ENCODE measurements around the gene PDE11A. TPM values are rescaled to one million over a fixed set of nuclear protein-coding genes. Genes with fewer than 3 reads are reported as not detected.

Gene PDE11A
- total RNA-seq, 4 donors from 2014 or later: 0.82 to 16.2 (median 4.3) TPM

GRCh38 chr2:177830881-177831386 lies 241.6 kb downstream of the PDE11A start:
- no peak for ATAC-seq
- Histone ChIP-seq H3K27ac (no peak overlapping the region), H3K4me1 (no peaks in the 10 kb centered on the region), H3K9me3 (no peaks in the 10 kb centered on the region), H3K27me3 (no peaks in the 10 kb centered on the region), H3K36me3 (no peaks in the 10 kb centered on the region), H3K4me3 (no peak overlapping the region)
- intact Hi-C loops (cut with DNase I; ENCODE audit: low total_unique reads) (loop anchor here (1.0 kb wide), 1 partner anchor 34 kb away; no protein-coding TSS in a partner anchor), in situ Hi-C loops (cut with MboI; ENCODE audit: low sequenced_read_pairs in 4 of 4) (no loop called here)
- no peak for TF ChIP-seq POLR2A (IDR thresholded peaks at IDR 0.05)
- no peak for DNase-seq

GRCh38 chr2:177828557-177828956 lies 244.0 kb downstream of the PDE11A start:
- TF ChIP-seq CTCF (IDR thresholded peaks at IDR 0.05 in 4 of 5, conservative IDR thresholded peaks at IDR 0.05 in 1 of 5): no peak
- TF ChIP-seq POLR2A (IDR thresholded peaks at IDR 0.05): no peak
- Histone ChIP-seq H3K27ac (no peak overlapping the region), H3K4me3 (no peak overlapping the region), H3K27me3 (no peaks in the 10 kb centered on the region), H3K9me3 (no peaks in the 10 kb centered on the region), H3K4me1 (no peaks in the 10 kb centered on the region), H3K36me3 (no peaks in the 10 kb centered on the region)
- intact Hi-C loops (cut with DNase I; ENCODE audit: low total_unique reads): no loop called here
- DNase-seq (no peak), ATAC-seq (no peak)
- in situ Hi-C loops (cut with MboI; ENCODE audit: low sequenced_read_pairs in 4 of 4): no loop called here

- intact Hi-C loops (cut with DNase I; ENCODE audit: low total_unique reads): no loop called here
- in situ Hi-C loops (cut with MboI; ENCODE audit: low sequenced_read_pairs in 4 of 4): no loop called here
- Histone ChIP-seq H3K4me1 (no peaks in the 10 kb centered on the region), H3K27ac (no peak overlapping the region), H3K9me3 (no peaks in the 10 kb centered on the region), H3K27me3 (no peaks in the 10 kb centered on the region), H3K4me3 (no peak overlapping the region), H3K36me3 (no peaks in the 10 kb centered on the region)
- ATAC-seq (no peak), DNase-seq (no peak)
- no peak for TF ChIP-seq POLR2A (IDR thresholded peaks at IDR 0.05)
- TF ChIP-seq CTCF (IDR thresholded peaks at IDR 0.05 in 4 of 5, conservative IDR thresholded peaks at IDR 0.05 in 1 of 5): no peak
Observed at GRCh38 chr2:177826897-177827296, 245.7 kb downstream of the PDE11A start.

GRCh38 chr2:177822941-177823340 lies 249.6 kb downstream of the PDE11A start:
- Histone ChIP-seq H3K27ac (no peak overlapping the region), H3K4me3 (no peak overlapping the region), H3K36me3 (no peaks in the 10 kb centered on the region), H3K9me3 (no peaks in the 10 kb centered on the region), H3K27me3 (no peaks in the 10 kb centered on the region), H3K4me1 (no peaks in the 10 kb centered on the region)
- intact Hi-C loops (cut with DNase I; ENCODE audit: low total_unique reads) (no loop called here), in situ Hi-C loops (cut with MboI; ENCODE audit: low sequenced_read_pairs in 4 of 4) (no loop called here)
- DNase-seq (no peak), ATAC-seq (no peak)
- no peak for TF ChIP-seq CTCF (IDR thresholded peaks at IDR 0.05 in 4 of 5, conservative IDR thresholded peaks at IDR 0.05 in 1 of 5)
- no peak for TF ChIP-seq POLR2A (IDR thresholded peaks at IDR 0.05)

GRCh38 chr2:177818412-177818811 lies 254.2 kb downstream of the PDE11A start:
- in situ Hi-C loops (cut with MboI; ENCODE audit: low sequenced_read_pairs in 4 of 4): no loop called here
- H3K4me3 ChIP-seq: no peak overlapping the region
- DNase-seq: no peak
- no peak overlapping the region for H3K27ac ChIP-seq
- TF ChIP-seq CTCF (IDR thresholded peaks at IDR 0.05 in 4 of 5, conservative IDR thresholded peaks at IDR 0.05 in 1 of 5): no peak
- TF ChIP-seq POLR2A (IDR thresholded peaks at IDR 0.05): no peak
- intact Hi-C loops (cut with DNase I; ENCODE audit: low total_unique reads): no loop called here
- H3K4me1 ChIP-seq: no peaks in the 10 kb centered on the region
- no peaks in the 10 kb centered on the region for H3K36me3 ChIP-seq
- no peaks in the 10 kb centered on the region for H3K27me3 ChIP-seq
- no peak for ATAC-seq
- H3K9me3 ChIP-seq: no peaks in the 10 kb centered on the region
